Measurements from ENCODE around the gene SINHCAF. TPM values are rescaled to one million over a fixed set of nuclear protein-coding genes. Genes with fewer than 3 reads are reported as not detected.
"Not testable (repeated sequence)": the region's sequence is repeated elsewhere in the genome, so short reads cannot be mapped to it uniquely, and the experiment has no call there.

Gene SINHCAF
- total RNA-seq, 4 donors from 2014 or later: 24.0 to 111 (median 55.2) TPM

DNA sequence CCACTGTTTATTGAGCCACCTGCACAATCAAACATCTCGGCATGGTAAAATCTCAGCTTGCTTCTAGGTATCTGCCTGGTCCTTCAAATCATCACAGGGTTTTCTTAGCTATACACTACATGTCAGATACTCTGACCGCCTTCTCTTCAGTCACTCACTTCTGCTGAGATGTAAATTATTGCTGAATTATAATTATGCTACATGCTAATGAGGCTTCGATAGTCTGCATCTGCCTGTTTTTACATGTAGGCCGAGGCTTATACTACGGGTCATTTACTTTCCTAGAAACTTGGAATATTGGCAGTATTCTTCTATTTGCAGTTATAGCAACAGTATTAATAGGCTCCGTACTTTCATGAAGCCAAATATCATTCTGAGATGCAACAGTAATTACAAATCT, 77.6 kb downstream of the SINHCAF start:
- DNase-seq: no peak
- intact Hi-C loops (cut with DNase I): loop anchor here (10.0 kb wide), 1 partner anchor 404 kb away; no protein-coding TSS in a partner anchor
- 93 to 95% methylated on average over 6 of the region's 6 CpGs for WGBS, 2 donors
- Histone ChIP-seq H3K36me3 (no peaks in the 10 kb centered on the region), H3K9me3 (no peaks in the 10 kb centered on the region), H3K4me3 (replicated peaks in 1 of 3) (no peak overlapping the region), H3K27ac (no peak overlapping the region), H3K27me3 (no peaks in the 10 kb centered on the region), H3K4me1 (no peaks in the 10 kb centered on the region)
- TF ChIP-seq, protein P1, sequence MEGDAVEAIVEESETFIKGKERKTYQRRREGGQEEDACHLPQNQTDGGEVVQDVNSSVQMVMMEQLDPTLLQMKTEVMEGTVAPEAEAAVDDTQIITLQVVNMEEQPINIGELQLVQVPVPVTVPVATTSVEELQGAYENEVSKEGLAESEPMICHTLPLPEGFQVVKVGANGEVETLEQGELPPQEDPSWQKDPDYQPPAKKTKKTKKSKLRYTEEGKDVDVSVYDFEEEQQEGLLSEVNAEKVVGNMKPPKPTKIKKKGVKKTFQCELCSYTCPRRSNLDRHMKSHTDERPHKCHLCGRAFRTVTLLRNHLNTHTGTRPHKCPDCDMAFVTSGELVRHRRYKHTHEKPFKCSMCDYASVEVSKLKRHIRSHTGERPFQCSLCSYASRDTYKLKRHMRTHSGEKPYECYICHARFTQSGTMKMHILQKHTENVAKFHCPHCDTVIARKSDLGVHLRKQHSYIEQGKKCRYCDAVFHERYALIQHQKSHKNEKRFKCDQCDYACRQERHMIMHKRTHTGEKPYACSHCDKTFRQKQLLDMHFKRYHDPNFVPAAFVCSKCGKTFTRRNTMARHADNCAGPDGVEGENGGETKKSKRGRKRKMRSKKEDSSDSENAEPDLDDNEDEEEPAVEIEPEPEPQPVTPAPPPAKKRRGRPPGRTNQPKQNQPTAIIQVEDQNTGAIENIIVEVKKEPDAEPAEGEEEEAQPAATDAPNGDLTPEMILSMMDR (IDR thresholded peaks at IDR 0.05): no peak
- no peak for TF ChIP-seq POLR2A (IDR thresholded peaks at IDR 0.05)

DNA sequence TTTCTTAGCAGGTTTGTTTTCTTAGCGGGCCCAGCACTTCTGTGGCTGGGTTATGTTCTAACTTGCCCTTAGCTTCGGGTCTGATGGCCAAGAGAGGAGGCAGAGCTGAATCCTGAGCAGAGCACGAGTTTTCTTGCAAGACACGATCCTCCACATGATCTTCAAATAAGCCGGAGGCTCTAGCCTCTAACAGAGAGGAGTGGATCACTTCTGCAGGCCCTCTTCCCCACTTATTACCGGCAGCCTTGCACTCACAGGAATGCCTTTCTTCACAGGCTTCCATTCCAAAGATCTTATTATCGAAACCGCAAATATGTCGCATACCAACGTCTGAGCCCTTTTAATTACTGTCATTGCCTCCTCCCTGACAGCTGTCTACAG, 79.5 kb downstream of the SINHCAF start:
- Histone ChIP-seq H3K4me3 (replicated peaks in 1 of 3) (no peak overlapping the region), H3K9me3 (no peaks in the 10 kb centered on the region), H3K36me3 (no peaks in the 10 kb centered on the region), H3K27me3 (no peaks in the 10 kb centered on the region), H3K4me1 (no peaks in the 10 kb centered on the region), H3K27ac (no peak overlapping the region)
- TF ChIP-seq, protein P1 (IDR thresholded peaks at IDR 0.05): no peak
- TF ChIP-seq POLR2A (IDR thresholded peaks at IDR 0.05): no peak
- 58 to 65% methylated on average over 10 of the region's 10 CpGs for WGBS, 2 donors
- DNase-seq: no peak
- intact Hi-C loops (cut with DNase I): loop anchor here (10.0 kb wide), 1 partner anchor 402 kb away; no protein-coding TSS in a partner anchor

DNA sequence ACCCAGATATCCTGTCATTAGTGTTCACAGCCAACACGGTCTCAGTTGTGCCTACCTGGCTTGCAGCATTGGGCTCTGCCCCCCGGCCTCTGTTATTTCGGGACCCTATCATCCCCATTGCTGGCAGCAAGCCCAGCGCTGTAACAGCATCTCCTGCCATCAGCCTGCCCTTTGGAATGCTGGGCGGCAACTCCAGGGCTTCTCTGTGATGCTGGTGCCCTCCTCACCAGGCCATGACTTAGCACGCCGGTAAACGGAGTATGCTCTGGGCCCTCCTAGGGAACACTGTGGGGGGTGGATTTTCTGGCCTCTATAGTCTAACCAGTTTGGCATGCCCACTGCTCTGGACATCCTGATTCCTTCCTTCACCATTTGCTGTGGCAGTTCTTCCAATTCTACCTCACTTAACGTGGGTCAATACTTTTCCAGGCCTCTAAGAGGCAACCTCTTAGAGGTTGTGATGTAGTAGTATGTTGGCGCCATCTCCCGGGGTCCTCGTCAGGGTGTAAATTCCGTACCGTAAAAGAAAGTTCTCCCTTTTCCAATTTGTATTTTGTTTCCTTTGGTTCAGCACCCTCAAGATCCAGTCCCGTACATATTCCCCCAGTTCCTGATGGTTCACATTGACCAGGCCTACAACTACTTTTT, 80.0 kb downstream of the SINHCAF start:
- 69 to 71% methylated on average over 14 to 15 of the region's 15 CpGs for WGBS, 2 donors
- DNase-seq: no peak
- no peaks in the 10 kb centered on the region for H3K9me3 ChIP-seq
- no peaks in the 10 kb centered on the region for H3K36me3 ChIP-seq
- H3K27ac ChIP-seq: no peak overlapping the region
- no peak overlapping the region for H3K4me3 ChIP-seq (replicated peaks in 1 of 3)
- TF ChIP-seq, protein P1 (IDR thresholded peaks at IDR 0.05): peak in 2 of 6 experiments; percentile 11 to 13
- TF ChIP-seq POLR2A (IDR thresholded peaks at IDR 0.05): no peak
- intact Hi-C loops (cut with DNase I): loop anchor here (10.0 kb wide), 1 partner anchor 401 kb away; no protein-coding TSS in a partner anchor
- H3K4me1 ChIP-seq: no peaks in the 10 kb centered on the region
- no peaks in the 10 kb centered on the region for H3K27me3 ChIP-seq

DNA sequence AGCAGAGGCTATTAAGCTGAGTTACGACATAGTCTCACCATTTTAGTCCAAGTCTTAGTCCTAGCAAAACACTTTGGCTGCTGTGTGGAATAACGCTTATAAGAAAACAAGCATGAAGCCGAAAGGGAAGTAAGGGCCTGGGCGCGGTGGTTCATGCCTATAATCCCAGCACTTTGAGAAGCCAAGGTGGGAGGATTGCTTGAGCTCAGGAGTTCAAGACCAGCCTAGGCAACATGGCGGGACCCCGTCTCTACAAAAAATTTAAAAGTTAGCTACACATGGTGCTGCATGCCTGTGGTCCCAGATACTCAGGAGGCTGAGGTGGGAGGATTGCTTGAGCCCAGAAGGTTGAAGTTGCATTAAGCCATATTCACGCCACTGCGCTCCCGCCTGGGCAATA, 83.5 kb downstream of the SINHCAF start:
- not testable (repeated sequence) for H3K27ac ChIP-seq; H3K4me3 ChIP-seq (replicated peaks in 1 of 3); H3K27me3 ChIP-seq; H3K36me3 ChIP-seq; H3K9me3 ChIP-seq; DNase-seq; H3K4me1 ChIP-seq
- 90 to 96% methylated on average over 10 of the region's 10 CpGs for WGBS, 2 donors
- intact Hi-C loops (cut with DNase I): loop anchor here (10.0 kb wide), 1 partner anchor 398 kb away; no protein-coding TSS in a partner anchor

DNA sequence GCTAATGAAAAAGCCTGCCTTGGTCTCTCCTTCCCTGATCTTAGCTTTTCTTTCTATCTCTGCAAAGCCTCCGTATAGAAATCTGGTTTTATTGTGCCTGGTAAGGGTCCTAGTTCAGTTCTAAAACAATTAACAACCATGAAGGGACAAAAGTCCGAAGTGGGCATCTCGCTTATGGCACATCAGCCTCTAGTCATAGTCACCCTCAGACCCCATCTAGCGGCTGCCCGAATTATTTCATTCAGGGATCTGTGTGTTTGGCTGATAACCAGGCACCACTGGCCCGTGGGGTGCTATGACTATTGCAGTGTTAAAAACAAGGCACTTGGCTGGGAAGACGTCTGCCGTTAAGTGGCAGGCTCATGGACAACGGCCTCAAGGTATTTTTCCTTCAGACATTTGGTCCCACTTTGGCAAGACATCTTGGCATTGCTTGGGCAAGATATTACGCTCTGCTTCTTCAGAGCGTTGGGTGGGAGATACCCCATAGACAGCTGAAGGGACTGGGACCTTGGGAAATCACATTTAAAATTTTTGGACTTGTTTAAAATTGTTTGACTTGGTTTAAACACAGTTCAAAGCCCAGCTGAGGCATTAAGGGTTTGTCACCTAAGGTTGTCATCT, 87.1 kb downstream of the SINHCAF start:
- no peaks in the 10 kb centered on the region for H3K9me3 ChIP-seq
- intact Hi-C loops (cut with DNase I): no loop called here
- TF ChIP-seq POLR2A (IDR thresholded peaks at IDR 0.05): no peak
- TF ChIP-seq, protein P1 (IDR thresholded peaks at IDR 0.05): peak in 5 of 6 experiments; percentile 35 to 75 (median 71)
- no peak overlapping the region for H3K4me3 ChIP-seq (replicated peaks in 1 of 3)
- peak; percentile 79 to 87 for DNase-seq
- H3K27me3 ChIP-seq: no peaks in the 10 kb centered on the region
- WGBS, 2 donors: 17 to 22% methylated on average over 11 of the region's 11 CpGs
- no peaks in the 10 kb centered on the region for H3K36me3 ChIP-seq
- no peaks in the 10 kb centered on the region for H3K4me1 ChIP-seq
- H3K27ac ChIP-seq: no peak overlapping the region

DNA sequence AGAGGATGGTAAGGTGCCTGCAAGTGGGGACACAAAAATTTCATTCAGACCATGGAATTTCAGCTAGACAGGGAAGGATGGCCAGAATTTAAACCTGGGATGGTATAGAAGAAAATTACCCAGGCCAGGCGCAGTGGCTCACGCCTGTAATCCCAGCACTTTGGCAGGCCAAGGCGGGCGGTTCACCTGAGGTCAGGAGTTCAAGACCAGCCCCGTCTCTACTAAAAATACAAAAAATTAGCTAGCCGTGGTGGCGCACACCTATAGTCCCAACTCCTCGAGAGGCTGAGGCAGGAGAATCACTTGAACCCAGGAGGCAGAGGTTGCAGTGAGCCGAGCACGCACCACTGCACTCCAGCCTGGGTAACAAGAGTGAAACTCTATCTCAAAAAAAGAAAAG, 87.6 kb downstream of the SINHCAF start:
- DNase-seq; H3K36me3 ChIP-seq; H3K4me3 ChIP-seq (replicated peaks in 1 of 3); H3K9me3 ChIP-seq; H3K27me3 ChIP-seq; intact Hi-C loops (cut with DNase I); H3K27ac ChIP-seq; H3K4me1 ChIP-seq: not testable (repeated sequence)
- 63 to 67% methylated on average over 10 of the region's 10 CpGs for WGBS, 2 donors
